Brain microvascular endothelial cell (primary cell): ENCODE results near the gene RNF34.

ENCODE experiments used
- DNase-seq: peaks from one replicate; pipeline ENCODE4 v3.0.0-alpha.2; 2020
- H3K27ac ChIP-seq: fragments of 250-450 bp; sonication (Bioruptor Pico); 2 replicates; pipeline ENCODE4 v1.5.1; 2020; ENCODE audit warnings: mild to moderate bottlenecking, moderate library complexity
- H3K27me3 ChIP-seq: fragments of 250-450 bp; sonication (Bioruptor Pico); replicated peaks from 2 replicates; pipeline ENCODE4 v1.5.1; 2020; ENCODE audit warnings: mild to moderate bottlenecking
- H3K36me3 ChIP-seq: fragments of 250-450 bp; sonication (Bioruptor Pico); replicated peaks from 2 replicates; pipeline ENCODE4 v1.5.1; 2020; ENCODE audit warnings: mild to moderate bottlenecking
- H3K4me3 ChIP-seq: 2 replicates; pipeline ENCODE4 v1.5.1; 2011; ENCODE audit warnings: low read depth, mild to moderate bottlenecking, control low read depth, low read length, moderate library complexity
- in situ Hi-C: cut with HindIII; loops from 2 replicates; pipeline ENCODE4 v1.10.0; 2017; ENCODE audit warnings: low sequenced_read_pairs, low pct_ligation_motif_present
- TF ChIP-seq, protein P1 (sequence below): IDR thresholded peaks from 2 replicates; pipeline ENCODE4 v1.5.1; 2011; ENCODE audit warnings: low read depth, mild to moderate bottlenecking, moderate library complexity, low read length, control low read depth, inconsistent platforms; ENCODE audit errors: missing control alignments

RNF34 gene

GRCh38 chr12:121399391-121400331 lies at the start of gene RNF34:
TSS of gene RNF34 (plus strand) at chr12:121400118. CDS start at chr12:121400213, 95 bp downstream.
- TF ChIP-seq, protein P1, sequence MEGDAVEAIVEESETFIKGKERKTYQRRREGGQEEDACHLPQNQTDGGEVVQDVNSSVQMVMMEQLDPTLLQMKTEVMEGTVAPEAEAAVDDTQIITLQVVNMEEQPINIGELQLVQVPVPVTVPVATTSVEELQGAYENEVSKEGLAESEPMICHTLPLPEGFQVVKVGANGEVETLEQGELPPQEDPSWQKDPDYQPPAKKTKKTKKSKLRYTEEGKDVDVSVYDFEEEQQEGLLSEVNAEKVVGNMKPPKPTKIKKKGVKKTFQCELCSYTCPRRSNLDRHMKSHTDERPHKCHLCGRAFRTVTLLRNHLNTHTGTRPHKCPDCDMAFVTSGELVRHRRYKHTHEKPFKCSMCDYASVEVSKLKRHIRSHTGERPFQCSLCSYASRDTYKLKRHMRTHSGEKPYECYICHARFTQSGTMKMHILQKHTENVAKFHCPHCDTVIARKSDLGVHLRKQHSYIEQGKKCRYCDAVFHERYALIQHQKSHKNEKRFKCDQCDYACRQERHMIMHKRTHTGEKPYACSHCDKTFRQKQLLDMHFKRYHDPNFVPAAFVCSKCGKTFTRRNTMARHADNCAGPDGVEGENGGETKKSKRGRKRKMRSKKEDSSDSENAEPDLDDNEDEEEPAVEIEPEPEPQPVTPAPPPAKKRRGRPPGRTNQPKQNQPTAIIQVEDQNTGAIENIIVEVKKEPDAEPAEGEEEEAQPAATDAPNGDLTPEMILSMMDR, result no peak
- in situ Hi-C loops, result no loop called here
- Histone ChIP-seq H3K4me3 (peak within 1 kb of the TSS; percentile 90), H3K36me3 (no peaks in the 10 kb centered on the region), H3K27ac (peak within 1 kb of the TSS; percentile 54), H3K27me3 (no peaks in the 10 kb centered on the region)
- peak; percentile 97 for DNase-seq

DNA sequence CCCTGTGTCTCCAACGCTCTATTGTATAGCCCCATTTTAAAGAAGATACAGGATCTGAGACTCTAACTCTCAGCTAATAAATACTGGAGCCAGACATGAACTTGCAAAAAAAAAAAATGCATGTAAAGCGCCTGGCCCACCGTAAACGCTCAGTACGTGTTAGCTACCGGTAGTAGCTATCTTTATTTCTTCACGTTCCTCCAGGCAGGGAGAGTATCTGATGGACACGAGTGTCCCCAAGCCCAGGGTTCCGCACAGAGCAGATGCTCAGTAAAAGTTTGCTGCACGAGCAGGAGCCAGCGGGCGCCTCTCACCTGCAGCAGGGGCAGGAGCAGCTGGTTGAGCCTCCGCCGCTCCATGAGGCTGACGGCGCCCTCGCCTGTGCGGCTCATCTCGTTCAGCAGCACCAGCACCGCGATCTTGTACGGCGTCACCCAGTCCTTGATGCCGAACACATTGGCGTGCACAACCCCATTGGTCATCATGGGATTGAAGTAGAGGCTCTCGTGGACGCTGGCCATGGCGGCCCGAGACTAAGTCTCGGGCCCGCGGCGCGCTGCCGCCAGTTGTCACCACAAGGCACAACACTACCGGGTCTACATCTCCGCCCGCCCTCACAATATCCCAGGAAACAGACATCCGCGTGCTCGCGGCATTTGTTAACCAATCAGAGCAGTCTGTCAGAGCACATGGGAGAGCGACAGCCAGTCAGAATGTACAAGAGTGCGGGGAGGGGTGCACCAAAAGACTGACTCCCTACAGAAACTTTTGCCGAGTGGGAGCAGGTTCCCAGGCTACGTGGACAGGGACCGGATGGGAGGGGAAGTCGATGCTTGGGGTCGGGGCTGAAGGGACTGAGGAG lies 47.9 kb upstream of the RNF34 start, which contains the start of gene ANAPC5:
TSS of gene ANAPC5 (minus strand) at position 592 of the 862 bp plus-strand sequence. CDS start at position 521, 71 bp downstream.
- Histone ChIP-seq H3K4me3 (peak within 1 kb of the TSS; percentile 97), H3K27ac (peak within 1 kb of the TSS; percentile 90), H3K27me3 (no peaks in the 10 kb centered on the region), H3K36me3 (no peaks in the 10 kb centered on the region)
- in situ Hi-C loops, result no loop called here
- DNase-seq, result peak; percentile 100
- TF ChIP-seq, protein P1, result peak; percentile 2

- Histone ChIP-seq H3K27me3 (no peaks in the 10 kb centered on the region), H3K36me3 (no peaks in the 10 kb centered on the region), H3K4me3 (peak overlapping the region; percentile 97), H3K27ac (peak overlapping the region; percentile 90)
- in situ Hi-C loops, result no loop called here
- TF ChIP-seq, protein P1, result no peak
- no peak for DNase-seq
Observed at GRCh38 chr12:121352682-121353018, 47.3 kb upstream of the RNF34 start.

GRCh38 chr12:121355818-121356217 lies 44.1 kb upstream of the RNF34 start:
- Histone ChIP-seq H3K27ac (no peak overlapping the region), H3K4me3 (no peak overlapping the region), H3K36me3 (no peaks in the 10 kb centered on the region), H3K27me3 (no peaks in the 10 kb centered on the region)
- in situ Hi-C loops, result no loop called here
- TF ChIP-seq, protein P1, result no peak
- DNase-seq, result no peak

DNA sequence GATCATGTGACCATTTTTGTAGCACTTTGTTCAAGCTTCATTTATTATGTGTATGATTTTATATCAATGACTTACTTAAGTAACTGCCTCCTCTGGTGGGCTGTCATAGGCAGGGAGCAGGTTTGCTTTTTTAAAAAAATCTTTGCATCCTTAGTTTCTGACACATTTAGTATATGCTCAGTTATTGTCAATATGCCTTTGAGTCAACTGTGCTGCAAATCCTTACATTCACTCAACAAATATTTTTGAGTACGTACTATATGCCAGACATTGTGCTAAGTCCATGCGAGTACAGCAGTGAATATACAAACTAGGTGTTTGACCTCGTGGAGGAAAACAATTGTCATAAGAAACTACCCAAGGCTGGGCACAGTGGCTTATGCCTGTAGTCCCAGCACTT lies 43.3 kb upstream of the RNF34 start:
- in situ Hi-C loops, result no loop called here

More for the DNA sequence above, 43.3 kb upstream of the RNF34 start:
- H3K36me3 ChIP-seq, result no peaks in the 10 kb centered on the region
- no peaks in the 10 kb centered on the region for H3K27me3 ChIP-seq
- no peak for DNase-seq
- TF ChIP-seq, protein P1, result no peak
- no peak overlapping the region for H3K27ac ChIP-seq
- no peak overlapping the region for H3K4me3 ChIP-seq
